Right forelimb (tissue), 1 donor: Measurements from ENCODE around the gene DHRS12.
"Not testable (repeated sequence)": the region's sequence is repeated elsewhere in the genome, so short reads cannot be mapped to it uniquely, and the experiment has no call there.

Experiments used
- DNase-seq: peaks from one replicate; pipeline ENCODE4 v3.0.0-alpha.2; 2018

Gene DHRS12

GRCh38 chr13:51826606-51827005, 22.6 kb upstream of the DHRS12 start:
- DNase-seq = no peak

DNA sequence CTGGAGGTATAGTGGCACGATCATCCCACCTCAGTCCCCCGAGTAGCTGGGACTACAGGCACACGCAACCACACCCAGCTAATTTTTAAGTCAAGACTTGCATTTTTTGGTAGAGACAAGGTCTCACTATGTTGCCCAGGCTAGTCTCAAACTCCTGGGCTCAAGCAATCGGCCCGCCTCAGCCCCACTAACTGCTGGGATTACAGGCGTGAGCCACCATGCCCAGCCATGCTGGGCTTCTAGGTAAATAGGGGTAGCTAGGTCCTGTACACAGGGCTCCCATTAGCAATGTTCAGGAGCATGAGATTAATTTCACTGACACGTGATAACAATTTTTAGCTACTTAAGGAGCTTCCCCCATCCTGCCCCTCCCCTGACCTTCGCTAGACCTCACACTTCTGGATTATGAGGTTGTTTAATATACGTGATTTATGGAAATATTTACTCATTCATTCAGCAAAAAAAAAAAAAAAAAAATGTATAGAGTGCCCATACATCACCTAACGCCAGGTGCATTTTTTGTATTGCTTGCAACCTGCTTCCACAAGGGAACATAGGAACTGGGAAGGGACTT, 21.8 kb upstream of the DHRS12 start:
- DNase-seq = no peak

DNA sequence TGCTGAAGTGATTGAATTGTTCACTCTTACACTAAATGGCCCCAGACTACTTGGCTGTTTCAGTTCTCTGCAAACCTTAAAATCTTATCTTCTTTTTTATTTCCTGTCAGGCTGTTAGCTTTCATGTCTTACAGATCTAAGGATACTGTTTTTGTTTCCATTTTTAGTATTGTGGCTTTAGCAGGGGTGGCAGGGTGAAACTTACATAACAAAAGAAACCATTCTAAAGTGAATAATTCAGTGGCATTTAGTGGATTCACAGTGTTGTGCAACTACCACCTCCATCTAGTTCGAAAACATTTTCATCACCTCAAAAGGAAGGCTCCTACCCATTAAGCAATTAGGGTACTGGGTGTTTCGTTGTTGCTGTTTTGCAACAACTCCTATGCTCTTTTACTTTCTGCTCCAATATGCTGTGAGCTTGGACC, 21.2 kb upstream of the DHRS12 start:
- no peak for DNase-seq

- not testable (repeated sequence) for DNase-seq
Measured at GRCh38 chr13:51824712-51825111, 20.7 kb upstream of the DHRS12 start.

DNA sequence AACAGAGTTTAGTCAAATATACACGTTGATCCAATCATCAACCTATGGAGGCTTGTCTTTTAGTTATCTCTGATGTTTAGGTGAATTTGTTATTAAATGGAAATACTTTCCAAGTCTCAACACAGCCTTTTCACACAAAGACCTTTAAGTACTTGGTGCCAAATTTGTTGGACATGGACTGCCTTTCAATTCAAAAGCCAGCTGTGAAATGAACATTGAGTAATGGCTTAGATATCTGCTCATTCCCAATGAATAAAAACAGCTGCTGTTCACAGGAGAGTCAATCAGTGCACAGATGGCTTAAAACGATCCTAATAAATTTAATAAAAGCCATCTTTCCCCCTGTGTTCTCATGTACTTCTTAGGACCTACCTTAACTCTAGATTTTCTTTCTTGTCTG, 19.9 kb upstream of the DHRS12 start:
- DNase-seq = no peak

DNA sequence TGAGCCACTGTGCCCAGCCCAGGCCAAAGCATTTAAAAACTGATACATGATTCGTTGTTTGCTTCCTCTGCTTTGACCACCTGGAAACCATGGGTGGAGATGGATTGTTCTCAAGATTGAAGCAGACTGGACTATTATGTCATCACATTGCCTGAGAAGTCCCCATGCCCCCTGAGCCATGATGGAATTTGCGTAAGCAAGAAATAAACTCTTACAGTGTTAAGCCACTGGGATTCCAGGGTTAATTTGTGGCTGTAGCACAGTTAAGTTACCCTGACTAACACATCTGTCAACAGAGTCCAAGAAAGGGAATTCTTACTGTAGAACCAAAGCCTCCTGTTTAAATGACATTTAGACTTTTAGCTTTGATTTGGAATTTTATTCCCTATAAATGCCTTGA, 19.4 kb upstream of the DHRS12 start:
- DNase-seq = no peak

DNA sequence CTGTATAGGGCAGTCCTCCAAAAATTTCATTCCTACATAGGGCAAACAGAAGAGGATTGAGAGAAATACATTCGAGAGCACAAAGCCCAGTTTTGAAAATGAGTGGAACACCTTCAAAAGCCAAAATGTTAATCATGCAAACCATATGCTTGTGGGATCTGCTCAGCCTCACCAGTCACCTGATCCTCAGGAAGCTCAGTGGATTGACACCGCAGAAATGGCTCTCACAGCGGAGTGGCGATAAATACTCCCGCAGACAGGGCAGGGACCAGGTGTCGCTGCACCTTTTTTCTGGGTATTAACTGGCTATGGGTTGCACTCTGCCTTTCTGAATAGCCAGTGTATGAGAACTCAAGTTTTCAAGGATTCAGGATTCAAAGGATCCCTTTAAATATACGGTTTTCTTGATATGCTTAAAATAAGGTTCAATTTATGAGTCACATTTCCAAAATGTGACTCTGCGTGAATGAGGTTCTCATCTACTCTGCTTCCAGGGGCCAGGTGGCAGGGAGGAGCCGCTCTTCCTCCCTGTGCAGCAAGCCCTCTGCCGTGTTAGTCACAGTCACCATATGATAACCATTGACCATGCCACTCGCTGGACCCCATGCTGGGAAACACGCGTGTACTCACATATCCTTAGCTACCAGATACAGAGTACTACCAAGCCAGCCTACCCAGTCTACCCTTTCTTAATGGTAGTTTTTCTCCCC, 18.3 kb upstream of the DHRS12 start:
- DNase-seq = no peak

DNA sequence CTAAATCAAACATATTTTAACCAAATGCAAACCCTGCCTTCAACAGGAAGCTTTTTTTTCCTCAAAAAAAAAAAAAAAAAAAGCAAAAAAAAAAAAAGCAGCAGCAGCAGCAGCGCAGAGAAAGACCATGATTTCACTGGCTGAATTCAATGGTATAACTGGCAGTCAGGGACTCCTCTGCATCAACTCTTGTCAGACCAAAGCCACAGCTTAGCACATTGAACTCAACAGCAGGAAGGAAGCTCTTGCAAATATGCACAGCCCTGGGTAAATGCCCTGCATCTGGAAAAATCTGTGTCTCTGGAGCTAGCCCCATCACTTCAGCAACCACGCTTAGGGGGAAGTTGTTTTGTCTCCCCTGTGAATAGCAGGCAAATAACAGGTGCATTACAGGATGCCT, 17.6 kb upstream of the DHRS12 start:
- DNase-seq = no peak

- no peak for DNase-seq
Measured at GRCh38 chr13:51820016-51820597, 16.1 kb upstream of the DHRS12 start.

DNA sequence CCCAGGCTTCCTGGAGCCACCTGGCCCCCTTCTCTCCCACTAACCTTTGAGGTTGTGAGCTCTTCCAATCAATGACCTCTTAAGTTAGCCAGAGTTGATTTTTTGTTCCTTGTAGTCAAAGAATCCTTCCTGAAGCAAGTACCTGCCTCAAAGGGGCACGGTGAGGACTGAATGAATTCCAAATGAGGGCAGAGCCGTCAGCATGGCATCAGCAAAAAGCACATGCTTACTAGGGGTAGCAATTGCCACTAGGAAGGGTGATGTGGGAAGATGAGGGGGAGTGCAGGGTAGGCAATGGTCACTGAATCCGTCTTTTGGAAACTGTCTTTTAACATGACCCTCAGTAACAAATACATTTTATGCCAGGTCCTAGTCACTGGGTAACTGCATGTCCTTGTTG, 15.6 kb upstream of the DHRS12 start:
- DNase-seq = no peak

- no peak for DNase-seq
Measured at GRCh38 chr13:51818781-51819511, 15.0 kb upstream of the DHRS12 start.

DNA sequence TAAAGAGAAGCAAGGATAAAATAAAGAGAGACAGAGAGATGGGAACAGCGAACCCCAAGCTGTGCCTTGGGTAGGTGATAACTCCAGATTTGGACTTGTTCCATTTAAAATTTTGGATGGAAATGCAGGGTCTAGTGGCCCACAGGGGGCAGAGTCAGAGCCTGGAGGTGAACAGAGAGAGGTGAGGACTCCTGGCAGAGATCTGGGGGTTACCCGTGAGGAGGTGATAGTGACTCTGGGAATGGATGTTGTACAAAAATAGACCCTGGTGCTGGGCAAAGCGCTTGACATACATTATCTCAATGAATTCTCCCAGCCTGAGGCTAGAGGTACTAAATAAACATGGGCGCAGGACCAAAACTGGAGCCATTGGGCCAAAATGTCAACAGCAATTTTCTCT, 14.3 kb upstream of the DHRS12 start:
- no peak for DNase-seq

DNA sequence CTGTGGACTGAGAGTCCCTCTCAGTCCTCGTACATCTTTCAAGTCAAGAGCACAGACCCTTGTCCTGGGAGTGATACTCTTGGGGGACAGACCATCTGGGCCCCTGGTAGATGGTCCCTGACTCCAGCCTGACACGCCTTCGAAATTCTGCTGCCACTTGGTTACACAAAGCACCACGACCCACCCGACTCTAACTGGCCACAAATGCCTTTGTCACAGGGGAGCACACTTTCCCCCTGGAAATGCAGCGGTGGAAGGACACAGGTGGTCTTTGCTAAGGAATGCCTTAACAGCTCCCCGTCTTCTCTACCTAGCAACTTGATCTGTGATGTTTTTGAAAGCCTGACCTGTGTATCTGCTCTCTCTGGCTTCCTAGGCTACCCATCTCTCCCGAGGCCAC, 13.8 kb upstream of the DHRS12 start:
- DNase-seq = no peak

DNA sequence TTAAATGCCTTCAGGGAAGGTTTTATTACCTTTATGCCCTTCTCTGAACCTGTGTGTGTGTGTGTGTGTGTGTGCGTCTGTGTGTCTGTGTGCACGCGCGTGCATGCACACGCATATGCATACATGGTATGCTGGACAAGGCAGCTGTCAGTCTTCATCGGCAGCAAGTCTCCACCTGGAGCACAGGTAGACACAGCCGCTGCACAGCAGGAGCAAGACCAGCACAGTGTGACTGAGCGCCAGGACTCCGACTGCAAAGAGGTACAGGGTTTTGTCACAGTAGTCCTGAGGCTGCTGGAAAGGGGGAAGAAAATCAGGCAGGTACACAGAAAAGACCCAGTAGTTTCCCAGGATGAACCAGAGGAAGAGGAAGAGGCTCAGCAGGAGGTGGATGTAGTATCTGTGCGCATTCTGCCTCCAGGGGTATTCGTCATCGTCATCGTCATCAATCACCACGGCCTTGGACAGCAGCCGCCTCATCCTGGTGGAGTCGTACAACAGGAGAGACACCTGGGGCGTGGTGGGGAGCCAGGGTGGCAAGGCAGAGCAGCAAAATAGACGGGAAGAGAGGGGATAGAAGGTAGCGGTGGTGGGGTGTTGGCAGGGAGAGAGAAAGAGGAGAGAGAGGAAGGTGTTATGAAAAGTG, 12.8 kb upstream of the DHRS12 start:
- DNase-seq = no peak

- no peak for DNase-seq
Measured at GRCh38 chr13:51815848-51816247, 11.9 kb upstream of the DHRS12 start.

GRCh38 chr13:51814825-51815650, 11.1 kb upstream of the DHRS12 start:
- peak; percentile 66 for DNase-seq

DNA sequence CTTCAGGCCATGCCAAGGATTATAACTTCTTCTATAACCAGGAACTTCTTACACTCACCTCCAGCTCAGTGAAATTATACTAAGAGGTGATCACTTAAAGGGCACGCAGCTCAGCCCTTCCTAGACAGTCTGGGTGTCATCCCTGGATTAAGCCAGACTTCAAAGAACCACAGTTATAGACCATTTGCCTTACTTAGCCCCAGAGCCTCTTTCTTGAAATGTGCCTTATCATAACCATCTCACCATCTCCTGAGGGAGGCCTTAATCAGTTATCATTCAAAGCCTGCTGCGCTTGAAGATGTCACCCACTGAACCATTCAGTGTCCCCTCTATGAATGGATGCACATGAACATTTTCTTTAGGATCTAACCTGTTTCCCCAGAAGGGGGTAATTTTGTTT, 10.1 kb upstream of the DHRS12 start:
- DNase-seq = no peak

- DNase-seq = no peak
Measured at GRCh38 chr13:51811920-51812451, 8.0 kb upstream of the DHRS12 start.

DNA sequence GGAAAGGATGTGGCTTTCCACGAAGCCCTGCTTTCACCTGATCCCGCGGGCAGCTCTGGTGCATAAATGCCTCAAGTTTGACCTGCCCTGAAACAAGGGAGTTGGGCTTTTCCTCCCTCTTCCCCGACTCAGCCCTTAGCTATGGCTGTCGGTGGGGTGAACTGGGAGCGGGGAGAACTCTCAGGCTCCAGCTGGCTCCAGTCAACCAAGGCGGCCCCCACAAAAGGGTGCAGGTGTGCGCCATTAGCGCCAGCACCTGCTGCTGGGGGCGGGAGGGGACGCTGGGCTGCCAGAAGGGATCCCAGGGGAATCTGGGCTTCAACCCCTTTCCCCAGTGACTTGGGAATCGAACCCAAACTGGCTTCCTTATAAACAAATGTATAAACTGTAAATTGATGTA, 7.1 kb upstream of the DHRS12 start:
- DNase-seq = no peak

DNA sequence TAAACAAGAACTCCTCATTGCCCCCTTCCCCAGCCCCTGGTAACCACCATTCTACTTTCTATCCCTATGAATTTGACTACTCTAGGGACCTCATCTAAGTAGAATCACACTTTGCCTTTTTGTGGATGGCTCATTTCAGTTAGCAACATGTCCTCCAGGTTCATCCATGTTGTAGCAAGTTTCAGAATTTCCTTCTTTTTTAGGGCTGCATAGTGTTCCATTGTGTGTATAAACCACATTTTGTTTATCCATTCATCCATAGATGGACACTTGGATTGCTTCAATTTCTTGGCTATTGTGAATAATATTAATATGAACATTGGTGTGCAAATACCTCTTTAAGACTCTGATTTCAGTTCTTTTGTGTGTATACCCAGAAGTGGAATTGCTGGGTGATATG, 4.8 kb upstream of the DHRS12 start:
- DNase-seq = no peak

- DNase-seq = no peak
Measured at GRCh38 chr13:51807041-51807440, 3.1 kb upstream of the DHRS12 start.

DNA sequence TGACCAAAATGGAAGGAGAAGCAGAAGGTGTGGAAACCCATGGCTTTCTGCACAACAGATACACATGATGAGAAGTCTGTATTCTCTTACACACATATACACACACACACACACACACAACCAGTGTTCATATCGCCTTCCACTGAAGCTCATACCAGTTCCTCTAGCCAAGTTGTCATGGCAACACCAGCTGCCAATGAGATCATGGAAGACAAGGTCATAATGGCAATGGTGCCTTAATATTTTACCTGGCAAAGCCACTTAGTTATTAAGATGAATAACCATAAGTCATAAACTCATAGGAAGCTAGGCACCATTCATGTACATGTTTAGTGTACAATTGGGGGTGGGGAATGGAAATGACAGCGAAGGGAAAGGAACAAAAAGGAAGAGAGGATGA, 2.6 kb upstream of the DHRS12 start:
- DNase-seq = no peak
